Measurements from ENCODE around the gene CMKLR1. TPM values are rescaled to one million over a fixed set of nuclear protein-coding genes. Genes with fewer than 3 reads are reported as not detected.

The CMKLR1 gene
- total and polyA plus RNA-seq, 10 of the 15 experiments (the other 5 are each of a cell fraction or from before 2014, with no cell fraction given), result 13.8 to 52.3 (median 26.2) TPM

DNA sequence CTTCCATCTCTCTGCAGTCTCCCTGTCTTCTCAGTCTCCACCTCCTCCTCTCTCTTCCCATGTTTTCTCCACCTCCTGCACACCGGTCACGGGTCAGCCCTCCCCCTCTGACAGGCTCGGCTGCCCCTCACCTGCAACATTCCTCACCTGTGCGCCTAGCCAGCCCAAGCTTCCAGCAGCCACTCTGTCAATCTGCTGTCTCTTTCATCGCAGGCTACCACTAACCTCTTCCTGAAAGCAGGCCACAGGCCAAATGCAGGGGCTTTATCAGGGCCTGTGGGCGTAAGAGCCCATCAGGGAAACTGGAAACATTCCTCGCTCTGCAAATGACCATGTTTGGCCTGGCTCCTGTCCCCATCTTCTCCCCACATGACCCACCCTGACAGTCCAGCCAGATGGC is 34.5 kb downstream of the CMKLR1 start:
- FAIRE-seq, result no peak
- Histone ChIP-seq H2AFZ (ENCODE audit: control insufficient read depth, low read depth, low read length) (no peak overlapping the region), H3K36me3 (ENCODE audit: control insufficient read depth in 2 of 2, insufficient read depth in 2 of 2, low read length in 1 of 2) (peaks cover 0 to 6% of the 10 kb centered on the region in 2 experiments; a peak in 2 of 4 replicates), H3K4me1 (ENCODE audit: control insufficient read depth, insufficient read depth, low read length) (peaks cover 63% of the 10 kb centered on the region), H3K27me3 (replicated peaks in 1 of 2; ENCODE audit: control insufficient read depth in 2 of 2, insufficient read depth in 2 of 2, low read length in 1 of 2) (no peaks in the 10 kb centered on the region), H3K9me3 (replicated peaks; ENCODE audit: control insufficient read depth, insufficient read depth, low read length) (peaks cover 4% of the 10 kb centered on the region; the same call in 1 of the 3 replicates), H3K9ac (ENCODE audit: control insufficient read depth, insufficient read depth, low read length) (no peak overlapping the region), H3K4me2 (ENCODE audit: control insufficient read depth, insufficient read depth) (no peak overlapping the region), H4K20me1 (ENCODE audit: control insufficient read depth, insufficient read depth) (no peaks in the 10 kb centered on the region), H3K27ac (ENCODE audit: control insufficient read depth, insufficient read depth) (no peak overlapping the region), H3K4me3 (no peak overlapping the region), H3K79me2 (ENCODE audit: control insufficient read depth, insufficient read depth, low read length) (peaks cover 2% of the 10 kb centered on the region)
- DNase-seq (ENCODE audit: low read depth, low spot score), result no peak
- no peak for ATAC-seq
- TF ChIP-seq E4F1 (IDR thresholded peaks at IDR 0.05; ENCODE audit: borderline replicate concordance, partially characterized antibody) (no peak), WRNIP1 (IDR thresholded peaks at IDR 0.05; ENCODE audit: borderline replicate concordance, low read depth, low read length) (no peak), SMC3 (IDR thresholded peaks at IDR 0.05; ENCODE audit: borderline replicate concordance, low read length) (no peak), MXI1 (IDR thresholded peaks at IDR 0.05; ENCODE audit: low read depth, low read length) (no peak), FOS (IDR thresholded peaks at IDR 0.05; ENCODE audit: borderline replicate concordance, extremely low read depth, insufficient read length) (no peak), JUND (IDR thresholded peaks at IDR 0.05; ENCODE audit: low read depth, low read length) (no peak), BCL11A (IDR thresholded peaks at IDR 0.05; ENCODE audit: low read depth, low read length) (no peak)
- TF ChIP-seq, protein P1, sequence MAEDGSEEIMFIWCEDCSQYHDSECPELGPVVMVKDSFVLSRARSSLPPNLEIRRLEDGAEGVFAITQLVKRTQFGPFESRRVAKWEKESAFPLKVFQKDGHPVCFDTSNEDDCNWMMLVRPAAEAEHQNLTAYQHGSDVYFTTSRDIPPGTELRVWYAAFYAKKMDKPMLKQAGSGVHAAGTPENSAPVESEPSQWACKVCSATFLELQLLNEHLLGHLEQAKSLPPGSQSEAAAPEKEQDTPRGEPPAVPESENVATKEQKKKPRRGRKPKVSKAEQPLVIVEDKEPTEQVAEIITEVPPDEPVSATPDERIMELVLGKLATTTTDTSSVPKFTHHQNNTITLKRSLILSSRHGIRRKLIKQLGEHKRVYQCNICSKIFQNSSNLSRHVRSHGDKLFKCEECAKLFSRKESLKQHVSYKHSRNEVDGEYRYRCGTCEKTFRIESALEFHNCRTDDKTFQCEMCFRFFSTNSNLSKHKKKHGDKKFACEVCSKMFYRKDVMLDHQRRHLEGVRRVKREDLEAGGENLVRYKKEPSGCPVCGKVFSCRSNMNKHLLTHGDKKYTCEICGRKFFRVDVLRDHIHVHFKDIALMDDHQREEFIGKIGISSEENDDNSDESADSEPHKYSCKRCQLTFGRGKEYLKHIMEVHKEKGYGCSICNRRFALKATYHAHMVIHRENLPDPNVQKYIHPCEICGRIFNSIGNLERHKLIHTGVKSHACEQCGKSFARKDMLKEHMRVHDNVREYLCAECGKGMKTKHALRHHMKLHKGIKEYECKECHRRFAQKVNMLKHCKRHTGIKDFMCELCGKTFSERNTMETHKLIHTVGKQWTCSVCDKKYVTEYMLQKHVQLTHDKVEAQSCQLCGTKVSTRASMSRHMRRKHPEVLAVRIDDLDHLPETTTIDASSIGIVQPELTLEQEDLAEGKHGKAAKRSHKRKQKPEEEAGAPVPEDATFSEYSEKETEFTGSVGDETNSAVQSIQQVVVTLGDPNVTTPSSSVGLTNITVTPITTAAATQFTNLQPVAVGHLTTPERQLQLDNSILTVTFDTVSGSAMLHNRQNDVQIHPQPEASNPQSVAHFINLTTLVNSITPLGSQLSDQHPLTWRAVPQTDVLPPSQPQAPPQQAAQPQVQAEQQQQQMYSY (CRISPR knock-in tag; IDR thresholded peaks at IDR 0.05), result no peak
- ChIA-PET SMC1A (ENCODE audit: uncharacterized antibody, unreplicated experiment) (interaction anchor here (1.4 kb wide), 1 partner anchor 10 kb away, joined by 3 read pairs; no protein-coding TSS in a partner anchor), CTCF (no interaction called here), RAD21 (ENCODE audit: unreplicated experiment) (no interaction called here), POLR2A (no interaction called here)
- in situ Hi-C loops (cut with MboI), result no loop called here
- intact Hi-C loops (cut with micrococcal nuclease; ENCODE audit: unreplicated experiment), result no loop called here
- BruUV-seq (replicated peaks), result no TSS peak
- 46% methylated on average over 7 of the region's 7 CpGs for WGBS (ENCODE audit: insufficient coverage, insufficient replicate concordance, low lambda C conversion rate, missing lambda C conversion rate)
